ENCODE measurements around the gene HCRTR1.

The HCRTR1 gene

GRCh38 chr1:31627301-31627929, 9.9 kb downstream of the HCRTR1 start:
- no peak for DNase-seq

GRCh38 chr1:31627930-31628559, 10.6 kb downstream of the HCRTR1 start:
- no peak for DNase-seq

- DNase-seq, result no peak
Observed at GRCh38 chr1:31628931-31629556, 11.6 kb downstream of the HCRTR1 start.

GRCh38 chr1:31632649-31633048, 15.2 kb downstream of the HCRTR1 start:
- no peak for DNase-seq

- peak; percentile 64 for DNase-seq
Observed at GRCh38 chr1:31633117-31633516, 15.6 kb downstream of the HCRTR1 start.

GRCh38 chr1:31637915-31638673, 20.6 kb downstream of the HCRTR1 start:
- DNase-seq, result no peak

GRCh38 chr1:31639543-31639942, 22.1 kb downstream of the HCRTR1 start:
- DNase-seq, result no peak

GRCh38 chr1:31640179-31640578, 22.7 kb downstream of the HCRTR1 start:
- no peak for DNase-seq

- DNase-seq, result no peak
Observed at GRCh38 chr1:31640964-31641363, 23.5 kb downstream of the HCRTR1 start.

GRCh38 chr1:31642366-31642765, 24.9 kb downstream of the HCRTR1 start:
- DNase-seq, result no peak

GRCh38 chr1:31642897-31643296, 25.4 kb downstream of the HCRTR1 start:
- DNase-seq, result no peak

- no peak for DNase-seq
Observed at GRCh38 chr1:31643976-31644559, 26.6 kb downstream of the HCRTR1 start.

- peak; percentile 100 for DNase-seq
Observed at GRCh38 chr1:31644560-31645273, 27.2 kb downstream of the HCRTR1 start, which contains the start of gene PEF1. PEF1 (minus strand) TSS chr1:31644876; CDS start chr1:31644864, 12 bp downstream.

- DNase-seq, result no peak
Observed at GRCh38 chr1:31645274-31645568, 27.7 kb downstream of the HCRTR1 start.

GRCh38 chr1:31646259-31646960, 28.9 kb downstream of the HCRTR1 start:
- no peak for DNase-seq

GRCh38 chr1:31647106-31647505, 29.6 kb downstream of the HCRTR1 start:
- DNase-seq, result no peak

GRCh38 chr1:31648190-31648589, 30.7 kb downstream of the HCRTR1 start:
- no peak for DNase-seq

- DNase-seq, result no peak
Observed at GRCh38 chr1:31648641-31649357, 31.3 kb downstream of the HCRTR1 start.

- DNase-seq, result no peak
Observed at GRCh38 chr1:31650161-31651088, 32.9 kb downstream of the HCRTR1 start.

GRCh38 chr1:31651089-31651420, 33.6 kb downstream of the HCRTR1 start:
- no peak for DNase-seq

Measured in stimulated activated CD8-positive, alpha-beta memory T cell treated with anti-CD3 and anti-CD28 coated beads, Interleukin-4, amount 100 ng/mL, for 48 hours (primary cell).